MCF 10A (cell line): ENCODE results near the gene TSR3. TPM values are rescaled to one million over a fixed set of nuclear protein-coding genes. Genes with fewer than 3 reads are reported as not detected.

ENCODE experiments used
- BruUV-seq: library from RNA; stranded (reverse); fragments of 400-500 nt; replicated peaks from 2 replicates; lab custom pipeline; 2021; lab: Mats Ljungman, UMichigan
- CTCF ChIA-PET: fragments of 300-600 bp; sonication (Branson Sonifier 250); formaldehyde crosslinking; extraction: SDS; loops from one replicate; lab custom pipeline; 2021; ENCODE audit warnings: antibody characterized with exemption, inconsistent platforms; lab: Yijun Ruan, JAX
- POLR2A ChIA-PET: fragments of 300-600, 350-650 bp; sonication (Branson Sonifier 250); formaldehyde crosslinking; extraction: SDS; loops from one replicate; lab custom pipeline; 2020; ENCODE audit warnings: antibody characterized with exemption, inconsistent platforms; lab: Yijun Ruan, JAX
- DNase-seq: peaks from one replicate; pipeline ENCODE4 v3.0.0-alpha.2; 2018; ENCODE audit not compliant: unreplicated experiment
- H3K27ac Mint-ChIP-seq: one replicate; pipeline ENCODE4 v1.8.0; 2022; ENCODE audit warnings: mild to moderate bottlenecking, low read depth, mixed read lengths; ENCODE audit not compliant: unreplicated experiment
- H3K27me3 Mint-ChIP-seq: one replicate; pipeline ENCODE4 v1.8.0; 2022; ENCODE audit warnings: mixed read lengths; ENCODE audit not compliant: insufficient read depth, unreplicated experiment
- H3K36me3 Mint-ChIP-seq: one replicate; pipeline ENCODE4 v1.8.0; 2022; ENCODE audit warnings: mild to moderate bottlenecking, moderate library complexity, mixed read lengths; ENCODE audit not compliant: insufficient read depth, unreplicated experiment
- H3K4me1 Mint-ChIP-seq: one replicate; pipeline ENCODE4 v1.8.0; 2022; ENCODE audit warnings: mixed read lengths; ENCODE audit not compliant: insufficient read depth, unreplicated experiment
- H3K4me3 Mint-ChIP-seq: one replicate; pipeline ENCODE4 v1.8.0; 2022; ENCODE audit warnings: mild to moderate bottlenecking, moderate library complexity, mixed read lengths; ENCODE audit not compliant: unreplicated experiment
- H3K9me3 Mint-ChIP-seq: one replicate; pipeline ENCODE4 v1.8.0; 2022; ENCODE audit warnings: mixed read lengths; ENCODE audit not compliant: unreplicated experiment
- intact Hi-C: fragments of 100-400 bp; cut with micrococcal nuclease; formaldehyde crosslinking; loops from 2 replicates; pipeline ENCODE4 v1.14.1; 2022
- total RNA-seq: library from RNA; stranded (reverse); gene quantifications from 2 replicates; pipeline ENCODE4 v1.2.3, GENCODE V29; 2022
- TF ChIP-seq, protein P1 (sequence below): fragments of 200-600 bp; IDR thresholded peaks from one replicate; pipeline ENCODE4 v1.8.0; 2022; ENCODE audit warnings: antibody characterized with exemption, mild to moderate bottlenecking; ENCODE audit not compliant: unreplicated experiment

Gene TSR3
- total RNA-seq, 1 experiment from 2014 or later: 49.6 TPM

DNA sequence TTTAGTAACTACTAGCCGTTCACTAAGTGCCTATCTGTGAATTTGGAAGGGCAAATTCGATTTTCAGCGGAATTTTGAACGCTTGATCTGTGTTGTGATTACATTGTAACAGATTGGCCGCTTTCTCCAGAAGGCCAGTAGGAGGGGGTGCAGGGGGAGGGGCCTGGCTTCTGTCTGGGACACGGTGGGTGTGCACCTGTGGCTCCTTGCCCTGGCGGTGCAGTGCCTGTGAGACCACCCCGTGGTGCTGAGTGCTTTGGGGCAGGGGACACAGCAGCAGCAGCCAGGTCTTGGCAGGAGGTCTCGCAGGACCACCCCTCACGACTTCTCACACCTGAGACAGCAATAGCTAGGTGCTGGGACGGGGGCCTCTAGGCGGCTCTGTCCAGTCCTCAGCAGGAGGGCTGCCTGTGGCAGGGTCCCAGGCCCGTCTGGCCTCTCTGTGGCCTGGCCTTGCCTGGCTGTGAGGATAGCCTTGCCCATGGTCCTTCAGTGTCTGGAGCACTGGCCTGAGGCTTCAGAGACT lies 40.4 kb downstream of the TSR3 start:
- intact Hi-C loops: no loop called here
- peak overlapping the region; percentile 95 for H3K27ac Mint-ChIP-seq
- peaks cover 23% of the 10 kb centered on the region for H3K36me3 Mint-ChIP-seq

DNA sequence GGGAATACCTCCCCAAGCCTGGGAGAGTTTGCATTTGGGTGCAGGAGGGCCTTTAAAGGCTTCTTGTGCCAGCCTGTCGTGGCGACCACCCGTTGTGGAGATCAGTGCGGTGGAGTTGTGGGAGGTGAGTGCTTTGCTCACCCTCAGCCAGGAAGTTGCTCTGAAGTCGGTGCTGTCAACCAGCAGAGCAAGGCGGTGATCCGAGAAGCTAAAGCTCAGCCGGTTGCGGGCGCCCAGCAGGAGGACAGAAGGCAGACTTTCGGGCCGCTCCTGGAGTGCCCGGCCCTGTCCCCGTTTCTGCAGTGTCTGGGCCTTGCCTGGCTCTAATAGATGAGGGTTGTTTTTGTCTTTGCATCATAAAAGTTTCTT lies 40.9 kb downstream of the TSR3 start:
- TF ChIP-seq, protein P1, sequence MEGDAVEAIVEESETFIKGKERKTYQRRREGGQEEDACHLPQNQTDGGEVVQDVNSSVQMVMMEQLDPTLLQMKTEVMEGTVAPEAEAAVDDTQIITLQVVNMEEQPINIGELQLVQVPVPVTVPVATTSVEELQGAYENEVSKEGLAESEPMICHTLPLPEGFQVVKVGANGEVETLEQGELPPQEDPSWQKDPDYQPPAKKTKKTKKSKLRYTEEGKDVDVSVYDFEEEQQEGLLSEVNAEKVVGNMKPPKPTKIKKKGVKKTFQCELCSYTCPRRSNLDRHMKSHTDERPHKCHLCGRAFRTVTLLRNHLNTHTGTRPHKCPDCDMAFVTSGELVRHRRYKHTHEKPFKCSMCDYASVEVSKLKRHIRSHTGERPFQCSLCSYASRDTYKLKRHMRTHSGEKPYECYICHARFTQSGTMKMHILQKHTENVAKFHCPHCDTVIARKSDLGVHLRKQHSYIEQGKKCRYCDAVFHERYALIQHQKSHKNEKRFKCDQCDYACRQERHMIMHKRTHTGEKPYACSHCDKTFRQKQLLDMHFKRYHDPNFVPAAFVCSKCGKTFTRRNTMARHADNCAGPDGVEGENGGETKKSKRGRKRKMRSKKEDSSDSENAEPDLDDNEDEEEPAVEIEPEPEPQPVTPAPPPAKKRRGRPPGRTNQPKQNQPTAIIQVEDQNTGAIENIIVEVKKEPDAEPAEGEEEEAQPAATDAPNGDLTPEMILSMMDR: no peak
- Mint-ChIP-seq H3K27me3 (no peaks in the 10 kb centered on the region), H3K4me1 (peaks cover 13% of the 10 kb centered on the region), H3K27ac (peak overlapping the region; percentile 95), H3K9me3 (no peaks in the 10 kb centered on the region), H3K4me3 (peak overlapping the region; percentile 96), H3K36me3 (peaks cover 18% of the 10 kb centered on the region)
- no peak for DNase-seq
- intact Hi-C loops: no loop called here
- ChIA-PET POLR2A (interaction anchor here (1.1 kb wide), 1 partner anchor 31 kb away, joined by 3 read pairs; no protein-coding TSS in a partner anchor), CTCF (interaction anchor here (0.7 kb wide), 1 partner anchor 483 kb away, joined by 3 read pairs; the partner anchor contains the start of gene IGFALS)
- BruUV-seq: no TSS peak

More for the DNA sequence above, 40.4 kb downstream of the TSR3 start:
- TF ChIP-seq, protein P1: no peak
- Mint-ChIP-seq H3K4me1 (peaks cover 13% of the 10 kb centered on the region), H3K9me3 (no peaks in the 10 kb centered on the region), H3K27me3 (no peaks in the 10 kb centered on the region), H3K4me3 (peak overlapping the region; percentile 96)
- ChIA-PET CTCF (interaction anchor here (0.7 kb wide), 1 partner anchor 482 kb away, joined by 3 read pairs; the partner anchor contains the start of gene IGFALS), POLR2A (interaction anchor here (1.1 to 1.4 kb wide), 2 partner anchors 15 to 31 kb away, joined by 3 to 4 read pairs; no protein-coding TSS in a partner anchor)
- no TSS peak for BruUV-seq
- no peak for DNase-seq

DNA sequence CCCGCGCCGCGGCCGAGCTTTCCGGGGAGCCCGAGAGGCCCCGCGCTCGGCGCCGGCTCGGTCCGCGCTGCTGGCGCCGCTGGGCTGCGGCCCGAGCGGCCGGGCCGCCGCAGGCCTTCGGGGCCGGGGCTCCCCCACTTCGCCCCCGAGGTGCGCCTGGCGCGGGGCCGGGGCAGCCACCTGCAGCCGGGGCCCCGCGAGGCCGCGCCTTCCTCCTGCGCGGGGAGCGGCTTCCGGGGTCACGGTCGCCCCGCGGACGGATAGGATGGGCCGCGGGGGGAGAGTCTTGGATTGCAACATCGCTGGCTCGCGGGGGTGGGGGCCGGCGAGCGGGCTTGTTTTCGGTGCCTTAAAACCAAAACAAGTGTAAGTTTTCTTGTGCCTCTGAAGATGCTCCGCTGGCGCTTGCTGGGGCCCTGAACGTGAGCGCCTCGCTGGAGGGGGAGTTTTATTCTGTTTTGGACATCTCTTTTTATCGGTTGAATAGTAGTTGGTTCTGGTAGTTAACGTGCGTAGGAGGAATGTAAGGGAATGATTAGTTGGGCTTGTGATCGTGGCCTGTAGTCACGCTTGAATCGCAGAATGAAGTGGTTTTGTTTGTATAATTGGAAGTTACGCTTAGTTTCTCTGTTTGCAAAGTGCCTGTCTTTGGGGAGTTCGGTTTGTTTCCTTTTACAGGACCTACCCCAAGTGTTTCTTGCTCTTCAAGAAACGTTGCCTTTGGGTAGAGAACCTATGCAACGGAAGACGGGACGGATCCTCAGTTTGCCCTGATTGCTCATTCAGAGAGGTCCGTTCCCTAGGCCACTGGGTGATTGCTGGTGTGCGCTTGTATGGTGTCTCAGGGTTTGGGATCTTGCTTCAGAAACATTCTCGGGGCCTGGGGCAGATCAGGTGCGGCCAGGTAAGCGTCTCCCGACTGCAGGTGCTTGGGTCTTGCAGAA lies 41.5 kb downstream of the TSR3 start:
- intact Hi-C loops: loop anchor here (10.0 kb wide), 1 partner anchor 115 kb away; the partner anchor contains the start of gene UQCC4
- CTCF ChIA-PET: interaction anchor here (0.7 kb wide), 1 partner anchor 483 kb away, joined by 3 read pairs; the partner anchor contains the start of gene IGFALS

More for the DNA sequence above, 41.5 kb downstream of the TSR3 start:
- Mint-ChIP-seq H3K27ac (peak overlapping the region; percentile 95), H3K27me3 (no peaks in the 10 kb centered on the region), H3K9me3 (no peaks in the 10 kb centered on the region), H3K4me1 (peaks cover 13% of the 10 kb centered on the region), H3K4me3 (peak overlapping the region; percentile 96), H3K36me3 (peaks cover 12% of the 10 kb centered on the region)
- POLR2A ChIA-PET: interaction anchor here (1.0 to 1.8 kb wide), 7 partner anchors 11 to 110 kb away, joined by 3 to 22 read pairs (median 6); partner anchors contain the start of gene UQCC4
- peak; percentile 44 for DNase-seq
- BruUV-seq: TSS peak; percentile 79
- TF ChIP-seq, protein P1: no peak
